ENCODE measurements around the gene LINGO3. TPM values are rescaled to one million over a fixed set of nuclear protein-coding genes. Genes with fewer than 3 reads are reported as not detected.

The LINGO3 gene
- total and polyA plus RNA-seq, 2 of the 8 experiments (the other 6 are each of a cell fraction or from before 2014, with no cell fraction given): 0.59 TPM; not detected in 1

DNA sequence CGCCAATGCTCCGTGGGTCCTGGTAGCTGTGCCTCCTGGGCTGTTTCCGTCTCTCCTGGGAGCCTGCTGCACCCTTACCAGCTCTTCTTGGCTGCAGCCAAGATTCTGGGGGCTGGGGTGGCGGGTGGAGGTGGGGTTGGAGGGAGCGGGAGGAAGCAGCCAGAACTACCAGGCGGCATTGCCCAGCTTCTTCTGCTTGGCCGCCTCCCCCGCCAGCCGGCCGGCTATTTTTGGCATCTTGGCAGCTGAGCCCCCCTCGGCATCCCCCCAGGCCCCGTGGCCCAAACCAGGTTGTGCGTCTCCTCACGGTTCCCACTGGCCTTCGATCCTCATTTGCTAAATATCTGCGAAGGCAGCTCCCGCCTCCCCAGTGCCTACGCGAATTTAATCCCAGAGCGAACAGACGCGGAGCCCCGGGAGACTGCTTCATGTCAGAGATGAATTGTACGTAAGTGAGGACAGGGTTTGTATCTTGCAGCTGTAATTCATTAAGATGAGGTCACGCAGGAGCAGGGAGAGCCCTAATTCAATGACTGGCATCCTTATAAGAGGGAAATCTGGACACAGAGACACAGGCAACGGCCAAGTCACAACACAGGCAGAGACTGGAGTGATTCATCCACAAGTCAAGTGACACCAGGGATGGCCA lies 13.1 kb downstream of the LINGO3 start (continued):
- TF ChIP-seq CBX8 (IDR thresholded peaks at IDR 0.05; ENCODE audit: borderline replicate concordance, low read depth, low read length) (no peak), NANOG (IDR thresholded peaks at IDR 0.05; ENCODE audit: insufficient read depth, low read depth, low read length, poor library complexity, severe bottlenecking) (no peak)
